OCI-LY7 (cell line): ENCODE data around the gene ATP2B3.

Source experiments
- EZH2phosphoT487 ChIP-seq: fragments of 200-600 bp; sonication (generic); IDR thresholded peaks from 2 replicates; pipeline ENCODE4 v1.6.1; 2018; ENCODE audit warnings: low read depth, borderline replicate concordance, mild to moderate bottlenecking, mixed run types, antibody characterized with exemption, low read length, moderate library complexity, mixed read lengths
- TF ChIP-seq, protein P1 (sequence below): fragments of 200-600 bp; sonication (generic); conservative IDR thresholded peaks from 2 replicates; pipeline ENCODE4 v1.5.1; 2014; ENCODE audit warnings: mild to moderate bottlenecking, antibody characterized with exemption, low read length, moderate library complexity, mixed read lengths

GRCh38 chrX:153491351-153491914 lies 26.0 kb upstream of the ATP2B3 start:
- TF ChIP-seq, protein P1, sequence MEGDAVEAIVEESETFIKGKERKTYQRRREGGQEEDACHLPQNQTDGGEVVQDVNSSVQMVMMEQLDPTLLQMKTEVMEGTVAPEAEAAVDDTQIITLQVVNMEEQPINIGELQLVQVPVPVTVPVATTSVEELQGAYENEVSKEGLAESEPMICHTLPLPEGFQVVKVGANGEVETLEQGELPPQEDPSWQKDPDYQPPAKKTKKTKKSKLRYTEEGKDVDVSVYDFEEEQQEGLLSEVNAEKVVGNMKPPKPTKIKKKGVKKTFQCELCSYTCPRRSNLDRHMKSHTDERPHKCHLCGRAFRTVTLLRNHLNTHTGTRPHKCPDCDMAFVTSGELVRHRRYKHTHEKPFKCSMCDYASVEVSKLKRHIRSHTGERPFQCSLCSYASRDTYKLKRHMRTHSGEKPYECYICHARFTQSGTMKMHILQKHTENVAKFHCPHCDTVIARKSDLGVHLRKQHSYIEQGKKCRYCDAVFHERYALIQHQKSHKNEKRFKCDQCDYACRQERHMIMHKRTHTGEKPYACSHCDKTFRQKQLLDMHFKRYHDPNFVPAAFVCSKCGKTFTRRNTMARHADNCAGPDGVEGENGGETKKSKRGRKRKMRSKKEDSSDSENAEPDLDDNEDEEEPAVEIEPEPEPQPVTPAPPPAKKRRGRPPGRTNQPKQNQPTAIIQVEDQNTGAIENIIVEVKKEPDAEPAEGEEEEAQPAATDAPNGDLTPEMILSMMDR, result no peak
- no peak for TF ChIP-seq EZH2phosphoT487
